Effector memory CD8-positive, alpha-beta T cell (primary cell): ENCODE measurements around the gene PLVAP.
A peak's percentile ranks its signal among the peaks of the same experiment; 100 is the strongest.

Experiments
- ATAC-seq: fragments of 150-1000 bp; cut with Tn5 transposase; replicated peaks from 2 replicates; pipeline ENCODE4 v1.10.0; 2021; ENCODE audit warnings: mild to moderate bottlenecking, moderate library complexity
- DNase-seq, 3 experiments: peaks; one replicate each; pipeline ENCODE4 v3.0.0; 2021
- H3K27ac Mint-ChIP-seq, 2 donors: one replicate each; pipeline ENCODE4 v1.8.0; 2022; ENCODE audit warnings: mild to moderate bottlenecking in 2 of 2, mixed read lengths in 2 of 2, moderate library complexity in 2 of 2
- H3K27me3 Mint-ChIP-seq, 2 donors: one replicate each; pipeline ENCODE4 v1.8.0; 2022; ENCODE audit warnings: mixed read lengths in 2 of 2
- H3K36me3 Mint-ChIP-seq: one replicate; pipeline ENCODE4 v1.8.0; 2022; ENCODE audit warnings: mild to moderate bottlenecking, moderate library complexity, mixed read lengths; ENCODE audit not compliant: insufficient read depth
- H3K4me1 Mint-ChIP-seq, 2 donors: one replicate each; pipeline ENCODE4 v1.8.0; 2022; ENCODE audit warnings: low read depth in 2 of 2, mixed read lengths in 2 of 2
- H3K4me3 Mint-ChIP-seq, 2 donors: one replicate each; pipeline ENCODE4 v1.8.0; 2022; ENCODE audit warnings: mild to moderate bottlenecking in 2 of 2, mixed read lengths in 2 of 2, moderate library complexity in 2 of 2
- H3K9me3 Mint-ChIP-seq, 2 donors: one replicate each; pipeline ENCODE4 v1.8.0; 2022; ENCODE audit warnings: mixed read lengths in 2 of 2

The PLVAP gene

DNA sequence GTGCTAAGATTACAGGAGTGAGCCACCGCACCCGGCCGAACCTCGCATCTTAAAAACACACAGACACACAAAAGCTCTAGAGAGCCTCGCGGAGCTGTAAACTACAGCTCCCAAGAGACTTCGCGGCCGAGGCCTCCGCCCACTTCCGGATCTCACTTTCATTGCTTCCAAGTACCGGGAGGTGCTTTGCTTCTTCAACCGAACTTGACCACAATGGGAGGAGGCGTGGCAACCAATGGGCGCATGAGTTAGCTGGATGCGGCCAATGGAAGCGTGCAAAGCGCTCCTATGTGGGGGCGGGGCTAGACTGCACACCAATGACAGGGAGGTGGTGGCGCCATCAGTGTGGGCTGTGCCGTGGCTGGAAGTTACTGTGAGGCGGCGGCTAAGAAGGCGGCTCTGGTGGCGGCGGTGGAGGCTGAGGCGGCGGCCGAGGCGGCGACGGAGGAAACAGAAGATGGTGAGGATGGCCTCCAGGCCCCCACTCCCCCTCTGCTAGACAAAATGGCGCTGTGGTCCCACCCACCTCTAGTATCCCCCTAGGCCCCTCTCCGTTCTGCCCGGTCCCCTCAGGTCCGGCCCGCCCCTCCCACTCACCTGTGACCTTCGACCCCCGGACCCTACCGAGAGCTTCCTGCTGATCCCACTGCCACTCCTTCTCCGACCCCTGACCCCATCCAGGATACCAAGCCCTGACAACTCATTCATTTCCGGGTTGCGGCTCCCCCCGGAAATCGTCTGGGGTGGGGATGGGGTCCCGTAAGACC lies 67.8 kb downstream of the PLVAP start, which contains the start of gene DDA1:
Gene DDA1, plus strand, starts transcription at position 366 of the 767 bp plus-strand sequence. Its CDS starts 92 bp downstream, at position 458.
- Mint-ChIP-seq H3K4me1 (peaks cover 37 to 40% of the 10 kb centered on the region in 2 donors), H3K36me3 (peaks cover 39% of the 10 kb centered on the region), H3K4me3 (peak within 1 kb of the TSS; percentile 91 to 95), H3K9me3 (no peaks in the 10 kb centered on the region), H3K27ac (peak within 1 kb of the TSS; percentile 93 to 95), H3K27me3 (no peaks in the 10 kb centered on the region)
- ATAC-seq (peak; percentile 80), DNase-seq (peak; percentile 96 to 99 (median 97))

DNA sequence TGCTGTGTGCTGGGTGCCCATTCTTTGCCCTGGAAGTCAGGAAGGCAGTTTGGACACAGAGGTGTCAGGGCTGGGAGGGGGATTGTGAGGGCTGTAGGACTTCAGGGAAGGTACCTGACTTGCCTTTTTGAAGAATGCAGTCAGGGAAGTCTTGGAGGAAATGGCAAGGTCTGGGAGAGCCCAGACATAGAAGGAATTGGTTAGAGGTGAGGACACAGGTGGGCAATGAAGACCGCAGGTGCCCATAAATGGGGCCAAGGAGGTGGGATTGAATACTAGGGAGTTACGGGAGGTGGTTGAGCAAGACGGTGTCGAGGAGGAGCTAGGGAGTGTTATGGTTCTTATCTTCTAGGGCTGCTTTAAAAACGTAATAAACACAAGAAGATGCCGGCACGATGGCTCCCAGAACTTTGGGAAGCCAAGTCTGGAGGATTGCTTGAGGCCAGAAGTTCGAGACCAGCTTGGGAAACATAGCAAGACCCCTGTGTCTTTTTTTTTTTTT lies 69.2 kb downstream of the PLVAP start:
- peaks cover 43 to 46% of the 10 kb centered on the region in 2 donors for H3K4me1 Mint-ChIP-seq
- H3K27ac Mint-ChIP-seq: peak overlapping the region in 1 of 2 donors; percentile 56
- no peaks in the 10 kb centered on the region for H3K27me3 Mint-ChIP-seq
- peaks cover 27% of the 10 kb centered on the region for H3K36me3 Mint-ChIP-seq
- no peak for DNase-seq
- no peak for ATAC-seq
- H3K4me3 Mint-ChIP-seq: peak overlapping the region; percentile 65 to 86
- H3K9me3 Mint-ChIP-seq: no peaks in the 10 kb centered on the region

DNA sequence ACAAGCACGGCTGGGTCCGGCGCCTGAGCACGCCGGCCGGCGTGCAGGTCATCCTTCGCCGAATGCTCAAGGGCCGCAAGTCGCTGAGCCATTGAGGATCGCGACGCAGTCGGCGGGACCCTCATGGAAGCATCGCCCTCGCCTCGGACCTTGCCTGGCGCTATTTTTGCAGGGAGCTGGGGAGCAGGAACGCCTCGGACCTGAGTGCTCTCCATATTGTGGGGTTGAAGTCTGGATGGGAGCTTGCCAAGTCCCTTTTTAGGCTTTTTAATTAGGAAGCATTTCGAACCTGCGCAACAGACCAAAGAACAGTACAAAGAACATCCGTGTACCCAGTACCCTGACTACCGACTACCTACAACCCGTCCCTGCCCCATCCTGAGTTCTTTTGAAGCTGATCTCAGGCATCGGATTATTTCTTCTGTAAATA lies 70.8 kb downstream of the PLVAP start:
- ATAC-seq: no peak
- peak overlapping the region in 1 of 2 donors; percentile 70 for H3K27ac Mint-ChIP-seq

DNA sequence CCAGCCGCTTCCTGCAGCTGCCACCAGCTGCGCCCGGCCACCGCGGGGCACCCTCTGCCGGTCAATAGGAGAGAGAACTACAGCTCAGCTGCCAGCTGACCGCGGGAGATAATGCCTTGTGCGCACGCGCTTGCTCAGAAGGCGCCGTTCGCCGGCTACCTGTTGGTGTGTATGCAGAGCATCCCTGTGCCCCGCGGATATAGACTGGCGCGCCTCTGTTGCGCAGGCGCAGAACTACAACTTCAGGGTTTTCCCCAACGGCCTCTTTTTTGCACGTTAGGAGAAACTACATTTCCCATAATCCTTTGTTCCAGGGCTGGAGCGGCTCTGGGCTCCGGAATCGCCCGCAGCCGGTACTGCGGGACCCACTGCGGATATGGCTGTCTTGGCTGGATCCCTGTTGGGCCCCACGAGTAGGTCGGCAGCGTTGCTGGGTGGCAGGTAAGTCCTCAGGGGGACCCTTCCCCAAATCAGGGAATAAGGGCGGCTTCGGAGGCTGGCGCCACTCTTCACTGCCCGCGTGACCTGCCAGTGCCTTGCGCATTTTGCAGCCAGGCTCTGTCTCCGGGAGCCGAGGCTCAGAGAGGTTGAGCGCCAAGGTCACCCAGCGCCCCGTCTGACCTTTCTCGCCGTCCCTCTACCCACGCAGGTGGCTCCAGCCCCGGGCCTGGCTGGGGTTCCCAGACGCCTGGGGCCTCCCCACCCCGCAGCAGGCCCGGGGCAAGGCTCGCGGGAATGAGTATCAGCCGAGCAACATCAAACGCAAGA lies 71.4 kb downstream of the PLVAP start, which contains the start of gene MRPL34:
Gene MRPL34, plus strand, starts transcription at position 356 of the 768 bp plus-strand sequence. Its CDS starts 21 bp downstream, at position 377.
- Mint-ChIP-seq H3K4me3 (peak within 1 kb of the TSS; percentile 84 to 86), H3K27ac (peak within 1 kb of the TSS in 1 of 2 donors; percentile 70), H3K27me3 (no peaks in the 10 kb centered on the region), H3K9me3 (no peaks in the 10 kb centered on the region), H3K4me1 (peaks cover 36 to 41% of the 10 kb centered on the region in 2 donors), H3K36me3 (peaks cover 23% of the 10 kb centered on the region)
- peak; percentile 61 for ATAC-seq
- DNase-seq: peak; percentile 88 to 92 (median 91)

More for the DNA sequence above, 70.8 kb downstream of the PLVAP start:
- peak overlapping the region; percentile 84 to 86 for H3K4me3 Mint-ChIP-seq
- no peak for DNase-seq
- peaks cover 40 to 44% of the 10 kb centered on the region in 2 donors for H3K4me1 Mint-ChIP-seq
- peaks cover 25% of the 10 kb centered on the region for H3K36me3 Mint-ChIP-seq
- no peaks in the 10 kb centered on the region for H3K27me3 Mint-ChIP-seq
- H3K9me3 Mint-ChIP-seq: no peaks in the 10 kb centered on the region

DNA sequence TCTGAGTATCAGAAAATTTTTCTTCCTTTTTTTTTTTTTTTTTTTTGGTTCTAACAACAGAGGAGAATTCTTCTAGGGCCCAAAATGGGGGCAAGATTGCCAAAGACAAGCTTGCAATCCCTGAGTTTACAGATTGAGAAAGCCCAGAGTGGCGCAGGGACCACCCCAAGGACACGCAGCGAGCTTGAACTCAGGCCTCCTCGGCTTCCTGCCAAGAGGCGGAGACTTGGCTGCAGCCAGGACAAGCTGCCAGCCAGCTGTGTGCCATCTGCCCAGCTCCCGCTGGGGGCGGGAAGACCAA lies 72.0 kb downstream of the PLVAP start:
- Mint-ChIP-seq H3K4me1 (peaks cover 32 to 36% of the 10 kb centered on the region in 2 donors), H3K27me3 (no peaks in the 10 kb centered on the region), H3K4me3 (peak overlapping the region; percentile 84 to 86), H3K27ac (peak overlapping the region in 1 of 2 donors; percentile 70), H3K36me3 (peaks cover 23% of the 10 kb centered on the region), H3K9me3 (no peaks in the 10 kb centered on the region)
- ATAC-seq (no peak), DNase-seq (no peak)

DNA sequence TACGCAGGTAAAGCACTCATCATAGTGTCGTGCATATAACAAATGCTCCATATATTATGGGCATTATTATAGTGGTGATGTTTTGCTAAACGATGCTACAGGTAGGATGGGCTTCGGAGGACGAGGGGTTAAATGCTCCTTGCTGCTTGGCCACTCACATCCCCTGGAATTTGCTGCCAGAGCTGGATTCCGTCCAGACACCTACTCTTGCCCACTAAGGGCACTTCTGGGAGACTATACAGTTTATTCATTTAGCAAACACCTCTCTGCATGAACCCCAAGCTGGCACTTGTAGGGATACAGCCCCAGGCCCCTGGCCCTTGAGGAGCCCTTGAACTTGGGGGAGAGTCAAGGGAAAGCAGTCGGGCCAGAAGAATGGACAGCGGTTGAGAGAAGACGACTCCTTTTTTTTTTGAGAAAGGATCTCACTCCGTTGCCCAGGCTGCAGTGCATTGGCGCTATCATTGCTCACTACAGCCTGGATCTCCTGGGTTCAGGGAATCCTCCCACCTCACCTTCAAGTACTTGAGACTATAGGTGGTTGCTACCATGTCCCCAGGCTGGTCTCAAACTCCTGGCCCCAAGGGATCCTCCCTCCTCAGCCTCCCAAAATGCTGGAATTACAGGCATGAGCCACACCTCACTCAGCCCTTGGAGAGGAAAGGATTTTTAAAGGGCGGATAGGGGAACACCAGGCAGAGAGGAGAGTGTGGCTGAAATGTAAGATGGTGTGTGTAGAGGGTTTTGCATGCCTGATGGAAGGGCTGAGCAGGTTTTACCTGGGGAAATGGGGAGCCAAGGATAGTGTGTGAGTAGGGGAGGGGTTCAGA lies 72.5 kb downstream of the PLVAP start:
- H3K4me3 Mint-ChIP-seq: peak overlapping the region; percentile 84 to 86

DNA sequence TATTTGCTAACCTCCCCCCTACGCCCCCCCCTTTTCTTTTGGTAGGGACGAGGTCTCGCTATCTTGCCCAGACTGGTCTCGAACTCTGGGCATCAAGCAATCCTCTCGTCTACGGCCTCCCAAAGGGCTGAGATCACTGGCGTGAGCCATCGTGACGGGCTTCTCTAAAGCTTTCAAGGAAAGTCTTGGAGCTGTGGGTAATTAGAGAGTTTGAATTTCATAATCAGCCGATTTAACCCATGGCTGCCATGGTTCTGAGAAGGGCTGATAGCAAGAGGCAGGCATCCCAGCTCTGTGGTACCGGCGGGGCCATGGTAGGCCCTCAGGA lies 73.2 kb downstream of the PLVAP start:
- Mint-ChIP-seq H3K4me1 (peaks cover 24 to 25% of the 10 kb centered on the region in 2 donors), H3K9me3 (no peaks in the 10 kb centered on the region), H3K27ac (peak overlapping the region in 1 of 2 donors; percentile 78), H3K4me3 (peak overlapping the region; percentile 74 to 86), H3K36me3 (peaks cover 19% of the 10 kb centered on the region), H3K27me3 (no peaks in the 10 kb centered on the region)
- DNase-seq (no peak), ATAC-seq (no peak)

More for the DNA sequence above, 72.5 kb downstream of the PLVAP start:
- H3K9me3 Mint-ChIP-seq: no peaks in the 10 kb centered on the region
- peaks cover 25% of the 10 kb centered on the region for H3K36me3 Mint-ChIP-seq
- no peaks in the 10 kb centered on the region for H3K27me3 Mint-ChIP-seq
- H3K4me1 Mint-ChIP-seq: peaks cover 29 to 32% of the 10 kb centered on the region in 2 donors
- DNase-seq: no peak
- no peak for ATAC-seq
- peak overlapping the region in 1 of 2 donors; percentile 70 for H3K27ac Mint-ChIP-seq

DNA sequence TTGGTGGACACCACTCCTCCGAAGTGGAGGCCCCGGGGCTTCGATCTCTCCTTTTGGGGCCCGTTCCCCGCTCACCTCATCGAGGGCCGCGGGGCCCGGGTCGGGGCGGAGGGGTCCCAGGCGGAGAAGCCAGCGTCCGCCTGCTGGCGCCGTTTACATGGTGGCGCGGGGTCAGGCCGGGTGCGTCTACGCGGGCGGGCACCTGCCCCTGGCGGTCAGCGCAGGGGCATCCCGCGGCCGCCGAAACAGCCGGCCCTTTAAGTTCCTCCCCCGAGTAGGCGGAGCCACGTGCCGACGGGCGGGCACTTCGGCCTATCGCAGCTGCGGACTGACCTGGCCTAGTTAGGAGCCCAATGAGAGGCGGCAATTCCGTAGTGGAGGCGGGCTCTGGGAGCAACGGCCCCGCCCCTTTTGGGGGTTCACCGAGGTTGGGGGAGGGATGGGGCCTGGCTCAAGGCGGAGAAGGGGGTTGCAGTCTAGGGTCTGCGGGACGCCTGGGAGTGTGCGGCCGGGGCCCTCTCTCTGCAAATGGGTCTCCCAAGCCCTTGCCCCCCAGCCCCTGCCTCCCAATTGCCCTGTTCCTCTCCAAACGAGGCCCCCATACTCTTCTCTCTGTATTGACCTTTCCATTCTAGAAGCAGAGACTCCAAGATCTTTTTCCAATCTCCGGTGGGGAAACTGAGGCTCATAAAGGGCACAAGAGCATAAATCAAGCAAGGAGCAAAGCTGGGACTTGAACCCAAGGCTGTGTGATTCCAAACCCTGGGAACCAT lies 73.8 kb downstream of the PLVAP start, which contains the start of gene ABHD8:
Gene ABHD8, minus strand, starts transcription at position 259 of the 773 bp plus-strand sequence. CDS start 1,809 bp downstream, outside the sequence.
- Mint-ChIP-seq H3K36me3 (peaks cover 17% of the 10 kb centered on the region), H3K4me1 (peaks cover 24 to 25% of the 10 kb centered on the region in 2 donors), H3K9me3 (no peaks in the 10 kb centered on the region), H3K27ac (peak within 1 kb of the TSS in 1 of 2 donors; percentile 78), H3K4me3 (peak within 1 kb of the TSS; percentile 74 to 86), H3K27me3 (no peaks in the 10 kb centered on the region)
- ATAC-seq (peak; percentile 68), DNase-seq (peak; percentile 91 to 94 (median 92))

DNA sequence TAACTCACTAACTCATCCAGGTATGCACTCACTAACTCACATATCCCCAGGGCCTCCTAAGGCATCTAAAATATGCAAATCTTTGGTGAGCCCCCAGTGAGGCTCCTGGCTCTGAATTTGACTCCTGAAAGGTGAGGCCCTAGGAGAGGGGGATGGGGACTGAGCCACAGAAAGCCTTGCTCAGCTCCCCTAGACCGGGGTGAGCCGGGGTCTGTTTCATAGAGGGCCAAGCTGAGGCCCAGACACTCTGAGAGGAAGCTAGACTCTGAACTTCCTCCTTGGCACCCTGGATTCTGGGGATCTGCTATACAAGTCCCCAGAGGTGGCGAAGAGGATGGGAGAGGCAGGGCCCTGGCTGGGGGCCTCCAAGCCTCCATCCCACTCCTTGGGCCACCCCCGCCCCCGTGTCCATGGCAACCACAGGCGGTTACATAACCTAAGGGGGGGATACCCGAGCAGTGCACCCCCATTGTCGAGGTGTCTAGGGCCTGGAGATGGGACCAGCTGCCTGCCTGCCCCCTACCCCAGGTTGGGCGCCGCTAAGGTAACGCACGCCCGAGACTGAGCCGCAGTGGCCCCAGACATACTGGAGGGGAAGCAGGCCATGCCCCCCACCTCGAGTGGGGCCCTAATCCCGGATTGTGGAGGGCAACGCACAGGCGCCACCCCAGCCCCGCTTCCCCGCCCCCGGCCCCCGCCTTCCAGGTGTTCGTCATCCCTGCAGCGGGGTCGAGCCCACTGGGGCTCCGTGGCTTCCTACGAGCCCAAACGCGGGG lies 74.6 kb downstream of the PLVAP start:
- H3K9me3 Mint-ChIP-seq: no peaks in the 10 kb centered on the region
- no peak for DNase-seq
- H3K27me3 Mint-ChIP-seq: no peaks in the 10 kb centered on the region
- H3K4me1 Mint-ChIP-seq: peaks cover 20% of the 10 kb centered on the region in 2 donors
- H3K27ac Mint-ChIP-seq: peak overlapping the region in 1 of 2 donors; percentile 78
- H3K36me3 Mint-ChIP-seq: peaks cover 17% of the 10 kb centered on the region
- ATAC-seq: no peak
- H3K4me3 Mint-ChIP-seq: peak overlapping the region; percentile 74 to 86
